ENCODE data around the gene RALY. TPM values are rescaled to one million over a fixed set of nuclear protein-coding genes. Genes with fewer than 3 reads are reported as not detected.

The RALY gene
- total RNA-seq, 4 donors from 2014 or later, result 71.6 to 166 (median 149) TPM

- intact Hi-C loops (cut with DNase I; ENCODE audit: low total_unique reads), result loop anchor here (2.0 to 5.0 kb wide), 2 partner anchors 134 to 204 kb away; no protein-coding TSS in a partner anchor
- Histone ChIP-seq H3K36me3 (no peaks in the 10 kb centered on the region), H3K4me3 (no peak overlapping the region), H3K27ac (no peak overlapping the region), H3K4me1 (peaks cover 6 to 37% (median 10%) of the 10 kb centered on the region in 4 donors), H3K9me3 (no peaks in the 10 kb centered on the region), H3K27me3 (no peaks in the 10 kb centered on the region)
- in situ Hi-C loops (cut with MboI; ENCODE audit: low pct_ligation_motif_present in 1 of 4, low pct_unique_long_range_greater_than_20kb in 1 of 4, low sequenced_read_pairs in 3 of 4), result loop anchor here (25.0 kb wide), 2 partner anchors 129 to 204 kb away; no protein-coding TSS in a partner anchor
- TF ChIP-seq POLR2A (IDR thresholded peaks at IDR 0.05) (no peak), EP300 (IDR thresholded peaks at IDR 0.05; ENCODE audit: low read depth) (no peak), POLR2AphosphoS5 (IDR thresholded peaks at IDR 0.05) (no peak), CTCF (IDR thresholded peaks at IDR 0.05) (no peak)
- 71 to 75% methylated on average over 1 to 3 of the region's 3 CpGs for WGBS, 2 donors (ENCODE audit: low coverage in 1 of 2)
- DNase-seq, result no peak
Observed at GRCh38 chr20:34066476-34067090, 72.9 kb downstream of the RALY start.

GRCh38 chr20:34068001-34068400 lies 74.3 kb downstream of the RALY start:
- 82 to 83% methylated on average over 1 of the region's 1 CpG for WGBS, 2 donors (ENCODE audit: low coverage in 1 of 2)
- intact Hi-C loops (cut with DNase I; ENCODE audit: low total_unique reads) (loop anchor here (5.0 kb wide), 1 partner anchor 136 kb away; no protein-coding TSS in a partner anchor), in situ Hi-C loops (cut with MboI; ENCODE audit: low pct_ligation_motif_present in 1 of 4, low pct_unique_long_range_greater_than_20kb in 1 of 4, low sequenced_read_pairs in 3 of 4) (loop anchor here (25.0 kb wide), 2 partner anchors 131 to 206 kb away; no protein-coding TSS in a partner anchor)
- peaks cover 6 to 37% (median 10%) of the 10 kb centered on the region in 4 donors for H3K4me1 ChIP-seq
- no peak for DNase-seq
- H3K4me3 ChIP-seq, result no peak overlapping the region
- H3K27ac ChIP-seq, result no peak overlapping the region
- no peak for TF ChIP-seq CTCF (IDR thresholded peaks at IDR 0.05)
- no peak for TF ChIP-seq POLR2A (IDR thresholded peaks at IDR 0.05)
- TF ChIP-seq EP300 (IDR thresholded peaks at IDR 0.05; ENCODE audit: low read depth), result no peak
- no peak for TF ChIP-seq POLR2AphosphoS5 (IDR thresholded peaks at IDR 0.05)
- peaks cover 0 to 7% (median 0%) of the 10 kb centered on the region in 4 donors for H3K36me3 ChIP-seq
- H3K9me3 ChIP-seq, result no peaks in the 10 kb centered on the region
- no peaks in the 10 kb centered on the region for H3K27me3 ChIP-seq

GRCh38 chr20:34069341-34070078 lies 75.8 kb downstream of the RALY start:
- H3K4me1 ChIP-seq, result peaks cover 6 to 37% (median 10%) of the 10 kb centered on the region in 4 donors
- H3K36me3 ChIP-seq, result peaks cover 0 to 12% (median 2%) of the 10 kb centered on the region in 4 donors
- in situ Hi-C loops (cut with MboI; ENCODE audit: low pct_ligation_motif_present in 1 of 4, low pct_unique_long_range_greater_than_20kb in 1 of 4, low sequenced_read_pairs in 3 of 4), result loop anchor here (25.0 kb wide), 2 partner anchors 132 to 207 kb away; no protein-coding TSS in a partner anchor
- H3K9me3 ChIP-seq, result no peaks in the 10 kb centered on the region
- no peak overlapping the region for H3K4me3 ChIP-seq
- TF ChIP-seq POLR2AphosphoS5 (IDR thresholded peaks at IDR 0.05) (peak in 2 of 3 donors; percentile 26 to 75), EP300 (IDR thresholded peaks at IDR 0.05; ENCODE audit: low read depth) (no peak), CTCF (IDR thresholded peaks at IDR 0.05) (peak; percentile 78 to 92 (median 85))
- H3K27ac ChIP-seq, result peak overlapping the region; percentile 54 to 68 (median 58)
- peak; percentile 83 for DNase-seq
- WGBS, 2 donors (ENCODE audit: low coverage in 1 of 2), result 19 to 51% methylated on average over 2 to 7 of the region's 7 CpGs
- H3K27me3 ChIP-seq, result no peaks in the 10 kb centered on the region
- intact Hi-C loops (cut with DNase I; ENCODE audit: low total_unique reads), result loop anchor here (5.0 kb wide), 1 partner anchor 137 kb away; no protein-coding TSS in a partner anchor

- Histone ChIP-seq H3K4me3 (no peak overlapping the region), H3K36me3 (peaks cover 0 to 12% (median 2%) of the 10 kb centered on the region in 4 donors), H3K9me3 (no peaks in the 10 kb centered on the region), H3K27me3 (no peaks in the 10 kb centered on the region), H3K27ac (no peak overlapping the region), H3K4me1 (peaks cover 6 to 33% (median 10%) of the 10 kb centered on the region in 4 donors)
- no peak for DNase-seq
- TF ChIP-seq POLR2A (IDR thresholded peaks at IDR 0.05) (no peak), CTCF (IDR thresholded peaks at IDR 0.05) (peak in 1 of 5 experiments; percentile 5)
- 75 to 89% methylated on average over 2 to 3 of the region's 3 CpGs for WGBS, 2 donors (ENCODE audit: low coverage in 1 of 2)
- in situ Hi-C loops (cut with MboI; ENCODE audit: low pct_ligation_motif_present in 1 of 4, low pct_unique_long_range_greater_than_20kb in 1 of 4, low sequenced_read_pairs in 3 of 4) (loop anchor here (25.0 kb wide), 2 partner anchors 133 to 208 kb away; no protein-coding TSS in a partner anchor), intact Hi-C loops (cut with DNase I; ENCODE audit: low total_unique reads) (no loop called here)
Observed at GRCh38 chr20:34070079-34070439, 76.3 kb downstream of the RALY start.
